Body of pancreas (tissue), 4 donors: Measurements from ENCODE around the gene SH3PXD2B. TPM values are rescaled to one million over a fixed set of nuclear protein-coding genes. Genes with fewer than 3 reads are reported as not detected.

Source experiments
- ATAC-seq: fragments of 150-250 bp; one replicate; pipeline ENCODE4 v1.9.1; 2016
- DNase-seq, 4 donors: peaks; one replicate each; pipeline ENCODE4 v3.0.0-alpha.2; 2019
- H3K27ac ChIP-seq, 4 donors: fragments of 200-600 bp; sonication (generic); 1 replicate in 3 of 4; 2 replicates in 1 of 4; pipeline versions ENCODE4 v1.5.1 to v1.6.1; 2016 to 2019; ENCODE audit warnings: mild to moderate bottlenecking in 1 of 4, mixed read lengths in 1 of 4, moderate library complexity in 1 of 4
- H3K27me3 ChIP-seq, 2 donors: fragments of 200-600 bp; sonication (generic); one replicate each; pipeline ENCODE4 v1.6.0; 2016; ENCODE audit warnings: mild to moderate bottlenecking in 1 of 2
- H3K36me3 ChIP-seq, 2 donors: fragments of 200-600 bp; sonication (generic); replicated peaks in 1 of 2; 2 replicates each; pipeline ENCODE4 v1.5.1; 2016; ENCODE audit warnings: low read depth in 2 of 2; ENCODE audit not compliant: insufficient read depth in 1 of 2
- H3K4me1 ChIP-seq: fragments of 200-600 bp; sonication (generic); one replicate; pipeline ENCODE4 v1.6.0; 2016
- H3K4me3 ChIP-seq, 2 donors: fragments of 200-600 bp; sonication (generic); 1 replicate in 1 of 2; 2 replicates in 1 of 2; pipeline ENCODE4 v1.5.1; 2016 to 2019
- H3K9me3 ChIP-seq, 3 donors: fragments of 200-600 bp; sonication (generic); 1 replicate in 2 of 3; 2 replicates in 1 of 3; pipeline ENCODE4 v1.5.1; 2016
- CTCF ChIP-seq, 7 experiments: fragments of 450-650 bp in 4 of 7; fragments of 200-600 bp in 3 of 7; sonication (generic) in 3 of 7; IDR thresholded peaks; one replicate each; pipeline ENCODE4 v1.5.1; 2016 to 2019; ENCODE audit warnings: antibody characterized with exemption in 7 of 7
- POLR2A ChIP-seq, 3 donors: fragments of 450-650 bp; IDR thresholded peaks; one replicate each; pipeline ENCODE4 v1.6.1; 2016; ENCODE audit warnings: antibody characterized with exemption in 3 of 3, mild to moderate bottlenecking in 2 of 3
- WGBS, 2 donors: methylation state at CpG; one replicate each; pipeline ENCODE4 v1.1.5; 2017; 5-methylcytosine and 5-hydroxymethylcytosine counted together
- intact Hi-C: fragments of 100-400 bp; cut with DNase I; formaldehyde crosslinking; loops from one replicate; pipeline ENCODE4 v1.15.1; 2023
- total RNA-seq, 2 donors: library from RNA; depleted of rRNA; stranded (reverse); fragments of >200 nt; gene quantifications; one replicate each; pipeline ENCODE4 v1.1.0, GENCODE V29; 2016

SH3PXD2B gene
- total RNA-seq, 2 donors from 2014 or later: 9.9 to 16.9 TPM

DNA sequence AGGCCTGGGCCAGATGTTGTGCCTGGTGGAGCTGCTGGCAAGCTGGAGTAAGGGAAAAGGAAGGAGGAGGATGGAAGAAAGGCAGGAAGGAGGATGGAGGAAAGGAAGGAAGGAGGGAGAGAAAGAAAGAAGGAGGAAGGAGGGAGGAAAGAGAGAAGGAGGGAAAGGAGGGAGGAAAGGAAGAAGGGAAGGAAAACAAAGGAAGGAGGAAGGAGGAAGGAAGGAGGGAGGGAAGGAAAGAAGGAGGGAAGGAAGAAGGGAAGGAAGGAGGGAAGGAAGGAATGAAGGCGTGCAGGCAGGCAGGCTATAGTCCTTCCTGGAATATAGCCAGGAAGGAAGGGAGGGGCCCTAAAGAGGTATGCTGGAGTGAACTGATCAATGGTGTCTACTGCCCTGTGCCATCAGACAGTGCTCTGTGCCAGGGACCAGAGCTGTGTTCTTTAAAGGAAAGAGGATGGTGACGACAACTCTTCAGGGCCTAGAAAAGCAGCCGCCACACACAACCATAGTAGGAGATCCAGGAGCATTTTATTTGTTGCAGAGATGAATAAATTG is 109.4 kb downstream of the SH3PXD2B start:
- WGBS, 2 donors: 78 to 92% methylated on average over 3 of the region's 3 CpGs
- DNase-seq: no peak
- Histone ChIP-seq H3K27me3 (no peaks in the 10 kb centered on the region), H3K4me3 (no peak overlapping the region), H3K36me3 (peaks cover 0 to 5% of the 10 kb centered on the region in 2 donors), H3K9me3 (no peaks in the 10 kb centered on the region), H3K27ac (no peak overlapping the region), H3K4me1 (no peaks in the 10 kb centered on the region)
- intact Hi-C loops: no loop called here
- no peak for ATAC-seq
- no peak for TF ChIP-seq CTCF (IDR thresholded peaks at IDR 0.05)
- TF ChIP-seq POLR2A (IDR thresholded peaks at IDR 0.05): no peak

DNA sequence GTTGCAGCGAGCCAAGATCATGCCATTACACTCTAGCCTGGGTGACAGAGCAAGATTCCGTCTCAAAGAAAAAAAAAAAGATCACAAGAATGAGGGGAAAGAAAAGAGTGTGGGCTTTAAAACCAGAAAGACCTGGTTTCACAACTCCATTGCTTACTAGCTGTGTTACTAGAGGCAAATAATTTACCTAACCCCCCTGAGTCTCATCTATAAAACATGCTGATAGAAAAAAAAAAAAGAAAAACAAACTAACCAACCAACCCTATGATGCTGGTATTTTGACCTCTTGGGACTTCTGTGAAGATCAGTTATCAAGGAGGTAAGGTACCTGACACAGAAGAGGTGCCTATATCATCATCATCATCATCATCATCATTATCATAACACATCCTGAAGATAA is 110.6 kb downstream of the SH3PXD2B start:
- no peak for TF ChIP-seq POLR2A (IDR thresholded peaks at IDR 0.05)
- TF ChIP-seq CTCF (IDR thresholded peaks at IDR 0.05): no peak
- Histone ChIP-seq H3K9me3 (no peaks in the 10 kb centered on the region), H3K36me3 (peaks cover 0 to 1% of the 10 kb centered on the region in 2 donors), H3K4me3 (no peak overlapping the region), H3K27ac (no peak overlapping the region), H3K4me1 (no peaks in the 10 kb centered on the region), H3K27me3 (no peaks in the 10 kb centered on the region)
- no peak for DNase-seq
- 92 to 93% methylated on average over 2 of the region's 2 CpGs for WGBS, 2 donors
- intact Hi-C loops: no loop called here
- ATAC-seq: no peak

GRCh38 chr5:172342918-172343317 is 111.4 kb downstream of the SH3PXD2B start:
- Histone ChIP-seq H3K36me3 (no peaks in the 10 kb centered on the region), H3K27ac (no peak overlapping the region), H3K9me3 (no peaks in the 10 kb centered on the region), H3K4me3 (no peak overlapping the region), H3K4me1 (no peaks in the 10 kb centered on the region), H3K27me3 (no peaks in the 10 kb centered on the region)
- intact Hi-C loops: no loop called here
- DNase-seq (no peak), ATAC-seq (no peak)
- WGBS, 2 donors: 91 to 93% methylated on average over 7 of the region's 7 CpGs
- no peak for TF ChIP-seq POLR2A (IDR thresholded peaks at IDR 0.05)
- no peak for TF ChIP-seq CTCF (IDR thresholded peaks at IDR 0.05)

DNA sequence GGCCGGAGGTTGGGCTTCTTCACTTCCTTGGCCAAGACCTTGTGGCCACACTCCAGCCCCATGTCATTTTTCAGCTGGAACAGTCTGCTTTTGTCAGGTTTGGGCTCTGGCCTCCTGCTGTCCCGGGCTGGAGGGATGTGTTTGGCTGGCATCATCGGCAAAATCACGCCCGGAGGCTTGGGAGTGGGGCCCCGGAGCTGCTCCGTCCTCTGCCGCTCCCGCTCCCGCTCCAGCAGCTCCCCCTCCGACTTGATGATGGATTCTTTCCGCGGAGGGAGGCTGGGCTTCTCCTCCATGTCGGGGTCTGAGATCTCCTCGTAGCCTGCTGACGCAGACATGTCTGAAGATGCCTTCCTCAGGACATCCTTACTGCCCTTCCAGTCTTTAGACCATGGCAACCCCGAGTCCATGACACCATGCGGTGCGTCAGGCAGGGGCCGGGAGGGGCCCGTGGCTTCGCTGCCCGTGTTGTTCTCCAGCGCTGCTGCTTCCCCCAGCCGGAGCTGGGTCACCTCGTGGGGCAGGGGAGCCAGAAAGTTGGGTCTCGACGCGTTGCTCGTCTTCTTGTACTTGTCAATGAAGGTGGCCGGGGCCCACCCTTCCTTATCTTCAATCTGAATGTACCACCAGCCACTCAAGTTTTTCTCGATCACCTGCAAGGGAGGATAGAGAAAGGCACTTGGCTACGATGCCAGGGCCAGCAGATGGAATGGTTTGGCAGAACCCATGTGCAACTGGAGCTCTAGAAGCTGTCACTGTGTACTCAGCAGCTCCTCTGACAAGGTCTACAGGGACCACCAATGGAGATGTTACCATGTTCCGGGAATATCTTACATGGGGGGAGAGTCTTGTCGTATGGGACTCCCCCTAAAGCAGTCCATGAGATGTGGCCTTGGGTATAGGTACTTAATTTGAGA is 114.8 kb downstream of the SH3PXD2B start:
- DNase-seq: no peak
- WGBS, 2 donors: 89 to 92% methylated on average over 21 to 34 of the region's 35 CpGs

More for the DNA sequence above, 114.8 kb downstream of the SH3PXD2B start:
- TF ChIP-seq POLR2A (IDR thresholded peaks at IDR 0.05) (no peak), CTCF (IDR thresholded peaks at IDR 0.05) (no peak)
- H3K36me3 ChIP-seq: no peaks in the 10 kb centered on the region
- H3K27ac ChIP-seq: no peak overlapping the region
- H3K4me1 ChIP-seq: no peaks in the 10 kb centered on the region
- no peaks in the 10 kb centered on the region for H3K9me3 ChIP-seq
- no peak for ATAC-seq
- H3K27me3 ChIP-seq: no peaks in the 10 kb centered on the region
- H3K4me3 ChIP-seq: no peak overlapping the region
- intact Hi-C loops: no loop called here
